Osteoblast (primary cell): ENCODE results near the gene YKT6. TPM values are rescaled to one million over a fixed set of nuclear protein-coding genes. Genes with fewer than 3 reads are reported as not detected.

Experiments
- DNase-seq: peaks from one replicate; pipeline ENCODE4 v3.0.0; 2011; ENCODE audit warnings: low spot score, mixed read lengths; ENCODE audit not compliant: insufficient read length; ENCODE audit errors: missing footprints
- H2AFZ ChIP-seq: 2 replicates; pipeline ENCODE4 v1.6.0; 2011; ENCODE audit warnings: mild to moderate bottlenecking, low read length
- H3K27ac ChIP-seq: 2 replicates; pipeline ENCODE4 v1.5.1; 2011; ENCODE audit warnings: mild to moderate bottlenecking, low read depth, low read length, moderate library complexity
- H3K27me3 ChIP-seq: 2 replicates; pipeline ENCODE4 v1.6.0; 2012; ENCODE audit warnings: mild to moderate bottlenecking, control low read depth, inconsistent platforms, low read length, moderate library complexity; ENCODE audit not compliant: insufficient read depth
- H3K36me3 ChIP-seq: 2 replicates; pipeline ENCODE4 v1.5.1; 2011; ENCODE audit warnings: mild to moderate bottlenecking, low read length, control low read depth, moderate library complexity; ENCODE audit not compliant: insufficient read depth
- H3K4me1 ChIP-seq: 2 replicates; pipeline ENCODE4 v1.5.1; 2011; ENCODE audit warnings: mild to moderate bottlenecking, low read length, control low read depth, moderate library complexity; ENCODE audit not compliant: insufficient read depth
- H3K4me2 ChIP-seq: 2 replicates; pipeline ENCODE4 v1.6.0; 2011; ENCODE audit warnings: mild to moderate bottlenecking, low read length; ENCODE audit not compliant: insufficient read depth
- H3K4me3 ChIP-seq: fragments of 200-600 bp; sonication (generic); 3 replicates; pipeline ENCODE4 v1.5.1; 2012; ENCODE audit warnings: mild to moderate bottlenecking, low read length, inconsistent platforms; ENCODE audit not compliant: insufficient read depth
- H3K79me2 ChIP-seq: 2 replicates; pipeline ENCODE4 v1.6.0; 2012; ENCODE audit warnings: mild to moderate bottlenecking, low read length, control low read depth, inconsistent platforms; ENCODE audit not compliant: insufficient read depth
- H3K9me3 ChIP-seq: 2 replicates; pipeline ENCODE4 v1.5.1; 2011; ENCODE audit warnings: low read depth, low read length, control low read depth
- H4K20me1 ChIP-seq: 2 replicates; pipeline ENCODE4 v1.6.0; 2012; ENCODE audit warnings: mild to moderate bottlenecking, low read length, control low read depth; ENCODE audit not compliant: insufficient read depth
- total RNA-seq: library from RNA; depleted of rRNA; stranded (reverse); fragments of >200 nt; gene quantifications from 2 replicates; pipeline ENCODE4 v1.2.3, GENCODE V29; 2012
- TF ChIP-seq, protein P1 (sequence below): IDR thresholded peaks from 2 replicates; pipeline ENCODE4 v1.5.1; 2011; ENCODE audit warnings: mild to moderate bottlenecking, low read depth, low read length, moderate library complexity; ENCODE audit errors: extremely low read depth

Gene YKT6
- 90.1 and 95.2 TPM in 2 replicates for total RNA-seq

DNA sequence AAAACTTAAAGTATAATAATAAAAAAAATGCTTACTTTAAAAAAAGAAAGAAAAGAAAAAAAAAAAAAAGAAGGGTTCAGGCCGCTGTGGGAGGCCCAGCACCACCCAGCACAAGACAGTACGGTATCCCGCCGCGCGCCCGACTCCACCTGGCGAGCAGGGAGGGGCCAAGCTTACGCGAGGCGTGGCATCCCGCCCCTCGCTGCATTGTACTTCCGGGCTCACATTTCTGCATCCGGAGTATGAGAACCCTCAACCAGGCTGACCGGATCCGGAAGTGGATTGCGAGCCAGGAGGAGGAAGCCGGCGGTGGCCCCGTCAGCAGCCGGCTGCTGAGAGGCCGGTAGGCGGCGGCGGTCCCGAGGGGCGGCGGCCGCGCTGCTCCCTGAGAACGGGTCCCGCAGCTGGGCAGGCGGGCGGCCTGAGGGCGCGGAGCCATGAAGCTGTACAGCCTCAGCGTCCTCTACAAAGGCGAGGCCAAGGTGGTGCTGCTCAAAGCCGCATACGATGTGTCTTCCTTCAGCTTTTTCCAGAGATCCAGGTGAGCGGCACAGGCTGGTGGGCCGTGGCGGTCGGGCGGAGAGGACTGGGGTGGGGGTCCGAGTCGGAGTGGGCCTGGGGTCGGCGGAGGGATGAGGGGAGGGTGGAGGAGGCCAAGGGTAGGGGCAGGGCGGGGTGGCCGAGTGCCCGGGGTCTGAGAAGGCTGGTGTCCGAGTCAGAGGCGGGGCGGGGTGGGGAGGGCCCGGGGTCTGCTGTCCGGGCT is at the start of gene YKT6:
TSS of gene YKT6 (plus strand) at position 280 of the 763 bp plus-strand sequence. CDS start at position 438, 158 bp downstream.
- H3K79me2 ChIP-seq, result peaks cover 51% of the 10 kb centered on the region
- H3K9me3 ChIP-seq, result no peaks in the 10 kb centered on the region
- peaks cover 9% of the 10 kb centered on the region for H3K4me1 ChIP-seq
- H4K20me1 ChIP-seq, result peaks cover 40% of the 10 kb centered on the region
- H3K4me2 ChIP-seq, result peak within 1 kb of the TSS; percentile 99
- DNase-seq, result peak; percentile 99
- H3K27me3 ChIP-seq, result peaks cover 6% of the 10 kb centered on the region
- H2AFZ ChIP-seq, result peak within 1 kb of the TSS; percentile 58
- peaks cover 19% of the 10 kb centered on the region for H3K36me3 ChIP-seq
- TF ChIP-seq, protein P1, sequence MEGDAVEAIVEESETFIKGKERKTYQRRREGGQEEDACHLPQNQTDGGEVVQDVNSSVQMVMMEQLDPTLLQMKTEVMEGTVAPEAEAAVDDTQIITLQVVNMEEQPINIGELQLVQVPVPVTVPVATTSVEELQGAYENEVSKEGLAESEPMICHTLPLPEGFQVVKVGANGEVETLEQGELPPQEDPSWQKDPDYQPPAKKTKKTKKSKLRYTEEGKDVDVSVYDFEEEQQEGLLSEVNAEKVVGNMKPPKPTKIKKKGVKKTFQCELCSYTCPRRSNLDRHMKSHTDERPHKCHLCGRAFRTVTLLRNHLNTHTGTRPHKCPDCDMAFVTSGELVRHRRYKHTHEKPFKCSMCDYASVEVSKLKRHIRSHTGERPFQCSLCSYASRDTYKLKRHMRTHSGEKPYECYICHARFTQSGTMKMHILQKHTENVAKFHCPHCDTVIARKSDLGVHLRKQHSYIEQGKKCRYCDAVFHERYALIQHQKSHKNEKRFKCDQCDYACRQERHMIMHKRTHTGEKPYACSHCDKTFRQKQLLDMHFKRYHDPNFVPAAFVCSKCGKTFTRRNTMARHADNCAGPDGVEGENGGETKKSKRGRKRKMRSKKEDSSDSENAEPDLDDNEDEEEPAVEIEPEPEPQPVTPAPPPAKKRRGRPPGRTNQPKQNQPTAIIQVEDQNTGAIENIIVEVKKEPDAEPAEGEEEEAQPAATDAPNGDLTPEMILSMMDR, result peak; percentile 48
- H3K27ac ChIP-seq, result peak within 1 kb of the TSS; percentile 57
- H3K4me3 ChIP-seq, result peak within 1 kb of the TSS; percentile 99

- TF ChIP-seq, protein P1, result no peak
- H3K9me3 ChIP-seq, result no peaks in the 10 kb centered on the region
- H3K36me3 ChIP-seq, result no peaks in the 10 kb centered on the region
- no peaks in the 10 kb centered on the region for H4K20me1 ChIP-seq
- H2AFZ ChIP-seq, result no peak overlapping the region
- no peak overlapping the region for H3K4me2 ChIP-seq
- no peak for DNase-seq
- H3K4me3 ChIP-seq, result no peak overlapping the region
- peaks cover 3% of the 10 kb centered on the region for H3K27me3 ChIP-seq
- H3K27ac ChIP-seq, result no peak overlapping the region
- no peaks in the 10 kb centered on the region for H3K4me1 ChIP-seq
- H3K79me2 ChIP-seq, result no peaks in the 10 kb centered on the region
Observed at GRCh38 chr7:44151956-44152355, 48.8 kb upstream of the YKT6 start.

DNA sequence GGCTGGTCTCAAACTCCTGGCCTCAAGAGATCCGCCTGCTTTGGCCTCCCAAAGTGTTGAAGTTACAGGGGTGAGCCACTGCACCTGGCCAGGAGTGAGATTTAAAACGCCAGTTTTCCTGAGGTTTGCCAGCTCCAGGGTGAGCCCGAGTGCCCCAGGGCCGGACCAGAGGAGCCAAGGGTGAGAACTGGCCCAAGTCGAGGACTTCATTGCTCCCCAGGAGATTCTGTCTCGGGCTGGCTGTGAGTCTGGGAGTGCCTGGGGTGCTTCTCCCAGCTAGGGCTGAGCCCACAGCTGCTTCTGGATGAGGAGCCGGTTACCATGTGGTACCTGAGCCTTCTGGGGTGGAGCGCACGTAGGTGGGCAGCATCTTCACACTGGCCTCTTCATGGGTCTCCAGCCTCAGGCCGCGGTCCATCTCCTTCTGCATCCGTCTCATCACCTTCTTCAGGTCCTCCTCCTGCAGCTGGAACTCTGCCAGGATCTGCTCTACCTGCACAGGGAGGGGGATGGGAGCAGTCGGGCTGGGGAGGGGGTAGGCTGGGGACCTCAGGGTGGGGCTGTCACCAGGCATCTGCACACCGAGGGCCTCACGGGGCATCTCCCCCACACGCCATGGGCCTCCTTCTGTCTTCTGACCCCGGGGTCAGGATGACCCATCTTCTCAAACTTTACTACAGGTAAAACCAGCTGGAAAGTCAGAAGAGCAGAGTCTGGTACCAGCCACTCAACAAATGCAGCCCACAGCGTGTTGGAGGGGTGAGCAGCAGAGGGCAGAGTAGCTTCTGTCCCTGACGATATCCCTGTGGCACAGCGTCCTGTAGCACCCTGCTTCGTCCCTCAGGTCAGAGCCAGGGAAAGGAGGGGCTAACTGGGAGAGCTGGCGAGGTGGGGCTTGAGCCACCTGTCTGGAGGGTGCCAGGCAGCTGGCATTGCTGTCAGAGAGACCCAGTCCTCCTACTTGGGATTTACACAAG is 47.5 kb upstream of the YKT6 start:
- H3K4me2 ChIP-seq, result no peak overlapping the region
- no peaks in the 10 kb centered on the region for H4K20me1 ChIP-seq
- H3K9me3 ChIP-seq, result no peaks in the 10 kb centered on the region
- H2AFZ ChIP-seq, result no peak overlapping the region
- H3K79me2 ChIP-seq, result no peaks in the 10 kb centered on the region
- DNase-seq, result peak; percentile 64
- no peaks in the 10 kb centered on the region for H3K4me1 ChIP-seq
- H3K36me3 ChIP-seq, result no peaks in the 10 kb centered on the region
- H3K4me3 ChIP-seq, result no peak overlapping the region
- TF ChIP-seq, protein P1, result no peak
- H3K27me3 ChIP-seq, result peaks cover 3% of the 10 kb centered on the region
- no peak overlapping the region for H3K27ac ChIP-seq
